Measurements from ENCODE around the gene INTS14. TPM values are rescaled to one million over a fixed set of nuclear protein-coding genes. Genes with fewer than 3 reads are reported as not detected.
"Not testable (repeated sequence)": the region's sequence is repeated elsewhere in the genome, so short reads cannot be mapped to it uniquely, and the experiment has no call there.

INTS14 gene
- total RNA-seq, 1 donor from 2014 or later = 28.7 TPM

- no peak for TF ChIP-seq CTCF (IDR thresholded peaks at IDR 0.05; ENCODE audit: insufficient read depth, low read length, severe bottlenecking)
- no peak overlapping the region for H3K4me3 ChIP-seq (ENCODE audit: low read depth, low read length)
- H3K27me3 ChIP-seq (ENCODE audit: control insufficient read depth, insufficient read depth, low read length) = no peaks in the 10 kb centered on the region
- FAIRE-seq (no peak), DNase-seq (ENCODE audit: low read depth) (no peak)
- peaks cover 4% of the 10 kb centered on the region for H3K36me3 ChIP-seq (ENCODE audit: control insufficient read depth, insufficient read depth, low read length)
Observed at GRCh38 chr15:65558997-65559760, 51.8 kb downstream of the INTS14 start.

GRCh38 chr15:65558336-65558735, 52.6 kb downstream of the INTS14 start:
- TF ChIP-seq CTCF (IDR thresholded peaks at IDR 0.05; ENCODE audit: insufficient read depth, low read length, severe bottlenecking) = no peak
- Histone ChIP-seq H3K4me3 (ENCODE audit: low read depth, low read length) (no peak overlapping the region), H3K36me3 (ENCODE audit: control insufficient read depth, insufficient read depth, low read length) (peaks cover 6% of the 10 kb centered on the region), H3K27me3 (ENCODE audit: control insufficient read depth, insufficient read depth, low read length) (no peaks in the 10 kb centered on the region)
- FAIRE-seq (no peak), DNase-seq (ENCODE audit: low read depth) (no peak)

GRCh38 chr15:65556622-65557021, 54.3 kb downstream of the INTS14 start:
- Histone ChIP-seq H3K36me3 (ENCODE audit: control insufficient read depth, insufficient read depth, low read length) (peaks cover 5% of the 10 kb centered on the region), H3K4me3 (ENCODE audit: low read depth, low read length) (no peak overlapping the region), H3K27me3 (ENCODE audit: control insufficient read depth, insufficient read depth, low read length) (no peaks in the 10 kb centered on the region)
- TF ChIP-seq CTCF (IDR thresholded peaks at IDR 0.05; ENCODE audit: insufficient read depth, low read length, severe bottlenecking) = no peak
- no peak for FAIRE-seq
- no peak for DNase-seq (ENCODE audit: low read depth)

- Histone ChIP-seq H3K4me3 (ENCODE audit: low read depth, low read length) (no peak overlapping the region), H3K27me3 (ENCODE audit: control insufficient read depth, insufficient read depth, low read length) (no peaks in the 10 kb centered on the region), H3K36me3 (ENCODE audit: control insufficient read depth, insufficient read depth, low read length) (peaks cover 5% of the 10 kb centered on the region)
- no peak for FAIRE-seq
- no peak for DNase-seq (ENCODE audit: low read depth)
- TF ChIP-seq CTCF (IDR thresholded peaks at IDR 0.05; ENCODE audit: insufficient read depth, low read length, severe bottlenecking) = no peak
Observed at GRCh38 chr15:65553691-65554090, 57.2 kb downstream of the INTS14 start.

GRCh38 chr15:65552851-65553250, 58.1 kb downstream of the INTS14 start:
- not testable (repeated sequence) for H3K36me3 ChIP-seq (ENCODE audit: control insufficient read depth, insufficient read depth, low read length); FAIRE-seq; DNase-seq (ENCODE audit: low read depth); H3K27me3 ChIP-seq (ENCODE audit: control insufficient read depth, insufficient read depth, low read length); H3K4me3 ChIP-seq (ENCODE audit: low read depth, low read length)

GRCh38 chr15:65551183-65551582, 59.7 kb downstream of the INTS14 start:
- no peak overlapping the region for H3K4me3 ChIP-seq (ENCODE audit: low read depth, low read length)
- H3K27me3 ChIP-seq (ENCODE audit: control insufficient read depth, insufficient read depth, low read length) = no peaks in the 10 kb centered on the region
- FAIRE-seq (no peak), DNase-seq (ENCODE audit: low read depth) (no peak)
- no peak for TF ChIP-seq CTCF (IDR thresholded peaks at IDR 0.05; ENCODE audit: insufficient read depth, low read length, severe bottlenecking)
- H3K36me3 ChIP-seq (ENCODE audit: control insufficient read depth, insufficient read depth, low read length) = peaks cover 2% of the 10 kb centered on the region

Data from bronchial epithelial cell (primary cell).